HEK293 (cell line): Measurements from ENCODE around the gene GTF2IRD1.
A peak's percentile ranks its signal among the peaks of the same experiment; 100 is the strongest.
"Not testable (repeated sequence)": the region's sequence is repeated elsewhere in the genome, so short reads cannot be mapped to it uniquely, and the experiment has no call there.

Source experiments
- CTCF ChIA-PET: fragments of 350-600 bp; formaldehyde crosslinking; extraction: SDS; loops from one replicate; lab custom pipeline; 2021; ENCODE audit warnings: antibody characterized with exemption; lab: Yijun Ruan, JAX
- POLR2A ChIA-PET: fragments of 300-600 bp; formaldehyde crosslinking; extraction: SDS; loops from one replicate; lab custom pipeline; 2020; ENCODE audit warnings: antibody characterized with exemption, inconsistent platforms; lab: Yijun Ruan, JAX
- H3K27ac ChIP-seq: fragments of 200-500 bp; sonication (Bioruptor generic); 2 replicates; pipeline ENCODE4 v1.5.1; 2014; ENCODE audit warnings: low read depth, low read length, control low read depth, inconsistent platforms; ENCODE audit errors: extremely low read depth
- H3K36me3 ChIP-seq, 2 experiments: fragments of 200-500 bp in 1 of 2; sonication (Bioruptor generic) in 1 of 2; 1 replicate in 1 of 2; 2 replicates in 1 of 2; pipeline ENCODE4 v1.5.1; 2014 to 2017; ENCODE audit warnings: inconsistent platforms in 2 of 2, low read length in 2 of 2; ENCODE audit not compliant: control insufficient read depth in 2 of 2, insufficient read depth in 1 of 2
- H3K4me1 ChIP-seq: fragments of 200-500 bp; sonication (Bioruptor generic); 2 replicates; pipeline ENCODE4 v1.5.1; 2014; ENCODE audit warnings: mild to moderate bottlenecking, low read length, inconsistent platforms; ENCODE audit not compliant: control insufficient read depth, insufficient read depth
- H3K4me3 ChIP-seq: 2 replicates; pipeline ENCODE4 v1.5.1; 2011; ENCODE audit warnings: low read depth, mild to moderate bottlenecking, control low read depth, low read length, moderate library complexity
- H3K9me3 ChIP-seq: fragments of 200-500 bp; sonication (Bioruptor generic); 2 replicates; pipeline ENCODE4 v1.5.1; 2014; ENCODE audit warnings: low read depth, low read length, inconsistent platforms; ENCODE audit not compliant: control insufficient read depth, insufficient read depth
- GLI4 ChIP-seq: fragments of 450-650 bp; formaldehyde crosslinking; IDR thresholded peaks from 2 replicates; pipeline ENCODE4 v1.5.1; 2016; ENCODE audit warnings: missing biosample characterization, missing genetic modification characterization
- PBX3 ChIP-seq: sonication (generic); formaldehyde crosslinking; IDR thresholded peaks from 2 replicates; pipeline ENCODE4 v1.8.1; 2022; ENCODE audit warnings: mild to moderate bottlenecking, moderate library complexity, missing genetic modification reagents
- ZEB2 ChIP-seq: fragments of 450-650 bp; formaldehyde crosslinking; IDR thresholded peaks from 2 replicates; pipeline ENCODE4 v1.5.1; 2016; ENCODE audit warnings: missing biosample characterization, missing genetic modification characterization
- ZFHX2 ChIP-seq: fragments of 450-650 bp; formaldehyde crosslinking; conservative IDR thresholded peaks from 2 replicates; pipeline ENCODE4 v1.5.1; 2016; ENCODE audit warnings: missing biosample characterization, missing genetic modification characterization
- ZNF121 ChIP-seq: fragments of 450-650 bp; formaldehyde crosslinking; IDR thresholded peaks from 2 replicates; pipeline ENCODE4 v1.5.1; 2016; ENCODE audit warnings: missing biosample characterization, missing genetic modification characterization
- ZNF133 ChIP-seq: fragments of 450-650 bp; formaldehyde crosslinking; IDR thresholded peaks from 2 replicates; pipeline ENCODE4 v1.5.1; 2016; ENCODE audit warnings: missing biosample characterization, missing genetic modification characterization
- ZNF16 ChIP-seq: fragments of 450-650 bp; formaldehyde crosslinking; IDR thresholded peaks from 2 replicates; pipeline ENCODE4 v1.5.1; 2016; ENCODE audit warnings: low read depth, missing biosample characterization, missing genetic modification characterization
- ZNF266 ChIP-seq: fragments of 450-650 bp; formaldehyde crosslinking; IDR thresholded peaks from 2 replicates; pipeline ENCODE4 v1.5.1; 2016; ENCODE audit warnings: missing biosample characterization, missing genetic modification characterization, low read depth
- ZNF292 ChIP-seq: fragments of 450-650 bp; formaldehyde crosslinking; IDR thresholded peaks from 2 replicates; pipeline ENCODE4 v1.5.1; 2016; ENCODE audit warnings: low read depth, missing biosample characterization, missing genetic modification characterization, borderline replicate concordance
- ZNF558 ChIP-seq: fragments of 450-650 bp; formaldehyde crosslinking; IDR thresholded peaks from 2 replicates; pipeline ENCODE4 v1.5.1; 2016; ENCODE audit warnings: missing biosample characterization, missing genetic modification characterization
- ZNF596 ChIP-seq: fragments of 450-650 bp; IDR thresholded peaks from 2 replicates; pipeline ENCODE4 v1.5.0; 2018; ENCODE audit warnings: missing biosample characterization, mild to moderate bottlenecking, missing genetic modification characterization, moderate library complexity
- ZNF610 ChIP-seq: fragments of 450-650 bp; formaldehyde crosslinking; IDR thresholded peaks from 2 replicates; pipeline ENCODE4 v1.5.1; 2016; ENCODE audit warnings: missing biosample characterization, missing genetic modification characterization, borderline replicate concordance
- ZNF624 ChIP-seq: fragments of 450-650 bp; formaldehyde crosslinking; IDR thresholded peaks from 2 replicates; pipeline ENCODE4 v1.5.1; 2017; ENCODE audit warnings: missing biosample characterization, missing genetic modification characterization
- ZNF654 ChIP-seq: fragments of 450-650 bp; formaldehyde crosslinking; IDR thresholded peaks from 2 replicates; pipeline ENCODE4 v1.5.1; 2016; ENCODE audit warnings: low read depth, missing biosample characterization, missing genetic modification characterization
- ZNF660 ChIP-seq: fragments of 450-650 bp; IDR thresholded peaks from 2 replicates; pipeline ENCODE4 v1.5.1; 2018; ENCODE audit warnings: missing biosample characterization, mild to moderate bottlenecking, missing genetic modification characterization
- ZNF664 ChIP-seq: fragments of 450-650 bp; formaldehyde crosslinking; IDR thresholded peaks from 2 replicates; pipeline ENCODE4 v1.5.1; 2016; ENCODE audit warnings: missing biosample characterization, missing genetic modification characterization
- ZNF768 ChIP-seq: fragments of 450-650 bp; formaldehyde crosslinking; IDR thresholded peaks from 2 replicates; pipeline ENCODE4 v1.5.1; 2018; ENCODE audit warnings: missing biosample characterization, mild to moderate bottlenecking, missing genetic modification characterization
- TF ChIP-seq, protein P1 (sequence below): fragments of 450-650 bp; formaldehyde crosslinking; IDR thresholded peaks from 2 replicates; pipeline ENCODE4 v1.5.1; 2017; ENCODE audit warnings: missing biosample characterization, missing genetic modification characterization
- TF ChIP-seq, protein P2 (sequence below): fragments of 450-650 bp; formaldehyde crosslinking; IDR thresholded peaks from 2 replicates; pipeline ENCODE4 v1.5.1; 2016; ENCODE audit warnings: missing biosample characterization, missing genetic modification characterization
- TF ChIP-seq, protein P3 (sequence below): fragments of 450-650 bp; formaldehyde crosslinking; IDR thresholded peaks from 2 replicates; pipeline ENCODE4 v1.5.1; 2017; ENCODE audit warnings: missing biosample characterization, mild to moderate bottlenecking, missing genetic modification characterization, moderate library complexity

GTF2IRD1 gene

GRCh38 chr7:74506325-74506724 is 52.6 kb downstream of the GTF2IRD1 start:
- Histone ChIP-seq H3K9me3 (no peaks in the 10 kb centered on the region), H3K27ac (no peak overlapping the region), H3K36me3 (peaks cover 11 to 13% of the 10 kb centered on the region in 2 experiments; a peak in 2 of 3 replicates), H3K4me1 (no peaks in the 10 kb centered on the region), H3K4me3 (no peak overlapping the region)
- TF ChIP-seq GLI4 (tag by site-specific recombination) (no peak), ZNF610 (tag by site-specific recombination) (no peak), ZNF596 (tag by site-specific recombination) (no peak), ZNF558 (tag by site-specific recombination) (no peak), ZNF664 (tag by site-specific recombination) (no peak), ZNF292 (tag by site-specific recombination) (no peak), ZNF654 (tag by site-specific recombination) (no peak), ZNF133 (tag by site-specific recombination) (no peak), ZEB2 (tag by site-specific recombination) (no peak), PBX3 (CRISPR knock-in tag) (no peak)
- TF ChIP-seq, protein P1, sequence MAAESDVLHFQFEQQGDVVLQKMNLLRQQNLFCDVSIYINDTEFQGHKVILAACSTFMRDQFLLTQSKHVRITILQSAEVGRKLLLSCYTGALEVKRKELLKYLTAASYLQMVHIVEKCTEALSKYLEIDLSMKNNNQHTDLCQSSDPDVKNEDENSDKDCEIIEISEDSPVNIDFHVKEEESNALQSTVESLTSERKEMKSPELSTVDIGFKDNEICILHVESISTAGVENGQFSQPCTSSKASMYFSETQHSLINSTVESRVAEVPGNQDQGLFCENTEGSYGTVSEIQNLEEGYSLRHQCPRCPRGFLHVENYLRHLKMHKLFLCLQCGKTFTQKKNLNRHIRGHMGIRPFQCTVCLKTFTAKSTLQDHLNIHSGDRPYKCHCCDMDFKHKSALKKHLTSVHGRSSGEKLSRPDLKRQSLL (tag by site-specific recombination) = no peak
- TF ChIP-seq, protein P2, sequence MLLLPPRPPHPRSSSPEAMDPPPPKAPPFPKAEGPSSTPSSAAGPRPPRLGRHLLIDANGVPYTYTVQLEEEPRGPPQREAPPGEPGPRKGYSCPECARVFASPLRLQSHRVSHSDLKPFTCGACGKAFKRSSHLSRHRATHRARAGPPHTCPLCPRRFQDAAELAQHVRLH (tag by site-specific recombination) = no peak
- ChIA-PET CTCF (no interaction called here), POLR2A (no interaction called here)

DNA sequence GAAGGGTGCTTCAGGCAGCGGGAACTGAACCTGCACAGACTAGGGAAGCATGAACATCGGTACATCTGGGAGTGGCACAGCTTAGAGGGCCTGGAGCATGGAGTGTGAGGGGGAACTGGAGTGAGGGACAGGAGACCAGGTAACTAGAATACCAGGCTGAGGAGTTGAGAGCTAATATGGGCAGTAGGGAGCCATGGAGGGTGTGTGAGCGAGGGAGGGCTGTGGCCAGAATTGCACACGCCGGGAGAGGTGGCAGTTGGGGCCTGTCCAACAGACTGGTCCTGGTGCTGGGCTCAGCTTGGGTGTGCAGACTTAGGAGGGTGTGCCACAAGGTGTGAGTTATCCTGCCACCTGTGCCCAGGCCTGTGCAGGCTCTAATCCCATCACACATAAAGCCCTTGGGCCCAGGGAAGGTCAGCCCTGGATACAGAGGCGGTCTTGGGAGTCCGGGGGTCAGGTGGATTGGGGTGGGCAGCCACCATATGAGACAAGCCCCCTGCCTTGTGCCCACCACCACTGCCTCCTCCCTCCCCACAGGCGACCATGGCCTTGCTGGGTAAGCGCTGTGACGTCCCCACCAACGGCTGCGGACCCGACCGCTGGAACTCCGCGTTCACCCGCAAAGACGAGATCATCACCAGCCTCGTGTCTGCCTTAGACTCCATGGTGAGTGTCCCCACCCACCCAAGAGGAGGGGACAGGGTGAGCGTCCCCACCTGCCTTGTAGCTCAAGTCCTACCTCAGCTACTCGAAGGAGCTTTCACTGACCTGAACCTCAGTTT is 54.0 kb downstream of the GTF2IRD1 start:
- H3K27ac ChIP-seq = no peak overlapping the region
- no peaks in the 10 kb centered on the region for H3K4me1 ChIP-seq
- H3K4me3 ChIP-seq = no peak overlapping the region
- H3K36me3 ChIP-seq = peaks cover 13 to 21% of the 10 kb centered on the region in 2 experiments; a peak in 2 of 3 replicates
- ChIA-PET CTCF (interaction anchor here (0.5 kb wide), 1 partner anchor 228 kb away, joined by 6 read pairs; no protein-coding TSS in a partner anchor), POLR2A (interaction anchor here (0.7 kb wide), 1 partner anchor 985 kb away, joined by 3 read pairs; no protein-coding TSS in a partner anchor)
- H3K9me3 ChIP-seq = no peaks in the 10 kb centered on the region
- peak; percentile 92 for TF ChIP-seq ZNF16 (tag by site-specific recombination)
- no peak for TF ChIP-seq ZFHX2 (tag by site-specific recombination)

- CTCF ChIA-PET = interaction anchor here (0.7 kb wide), 1 partner anchor 154 kb away, joined by 3 read pairs; no protein-coding TSS in a partner anchor
Observed at GRCh38 chr7:74509453-74509852, 55.7 kb downstream of the GTF2IRD1 start.

GRCh38 chr7:74511345-74511744 is 57.6 kb downstream of the GTF2IRD1 start:
- no peak overlapping the region for H3K4me3 ChIP-seq
- peaks cover 13 to 47% of the 10 kb centered on the region in 2 experiments; a peak in 2 of 3 replicates for H3K36me3 ChIP-seq
- TF ChIP-seq, protein P3, sequence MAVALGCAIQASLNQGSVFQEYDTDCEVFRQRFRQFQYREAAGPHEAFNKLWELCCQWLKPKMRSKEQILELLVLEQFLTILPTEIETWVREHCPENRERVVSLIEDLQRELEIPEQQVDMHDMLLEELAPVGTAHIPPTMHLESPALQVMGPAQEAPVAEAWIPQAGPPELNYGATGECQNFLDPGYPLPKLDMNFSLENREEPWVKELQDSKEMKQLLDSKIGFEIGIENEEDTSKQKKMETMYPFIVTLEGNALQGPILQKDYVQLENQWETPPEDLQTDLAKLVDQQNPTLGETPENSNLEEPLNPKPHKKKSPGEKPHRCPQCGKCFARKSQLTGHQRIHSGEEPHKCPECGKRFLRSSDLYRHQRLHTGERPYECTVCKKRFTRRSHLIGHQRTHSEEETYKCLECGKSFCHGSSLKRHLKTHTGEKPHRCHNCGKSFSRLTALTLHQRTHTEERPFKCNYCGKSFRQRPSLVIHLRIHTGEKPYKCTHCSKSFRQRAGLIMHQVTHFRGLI = no peak
- TF ChIP-seq ZNF266 (tag by site-specific recombination) (no peak), ZNF768 (tag by site-specific recombination) (no peak), ZNF121 (tag by site-specific recombination) (no peak), ZNF660 (tag by site-specific recombination) (no peak), ZNF624 (tag by site-specific recombination) (no peak)
- H3K9me3 ChIP-seq = no peaks in the 10 kb centered on the region
- POLR2A ChIA-PET = no interaction called here
- H3K4me1 ChIP-seq = no peaks in the 10 kb centered on the region
- no peak overlapping the region for H3K27ac ChIP-seq
- CTCF ChIA-PET = no interaction called here

More at GRCh38 chr7:74509453-74509852, 55.7 kb downstream of the GTF2IRD1 start:
- POLR2A ChIA-PET, H3K9me3 ChIP-seq, H3K4me1 ChIP-seq, H3K27ac ChIP-seq, H3K4me3 ChIP-seq: not testable (repeated sequence)
- peak; percentile 83 for TF ChIP-seq ZNF768 (tag by site-specific recombination)
- peaks cover 13 to 33% of the 10 kb centered on the region in 2 experiments; a peak in 2 of 3 replicates for H3K36me3 ChIP-seq
